ENCODE data around the gene CMBL.
A peak's percentile ranks its signal among the peaks of the same experiment; 100 is the strongest.

- TF ChIP-seq CTCF (conservative IDR thresholded peaks at IDR 0.05; ENCODE audit: low read length) (peak; percentile 48; the same call in 1 of the 2 replicates), EZH2phosphoT487 (IDR thresholded peaks at IDR 0.05; ENCODE audit: borderline replicate concordance, low read depth, low read length) (no peak)
Measured at GRCh38 chr5:10233505-10233904, 74.2 kb downstream of the CMBL start.
